T-helper 1 cell treated with Interleukin-12 subunit alpha and Interleukin-12 subunit beta and Interleukin-4 antibody, amounts not matched to agents 30 μg/mL and 1 μg/mL, for 36 hours (primary cell): ENCODE measurements around the gene BLOC1S1.
A peak's percentile ranks its signal among the peaks of the same experiment; 100 is the strongest.

ENCODE experiments used
- H3K27ac Mint-ChIP-seq: one replicate; pipeline ENCODE4 v1.8.0; 2021; ENCODE audit warnings: mild to moderate bottlenecking, mixed read lengths
- H3K27me3 Mint-ChIP-seq: one replicate; pipeline ENCODE4 v1.8.0; 2021; ENCODE audit warnings: low read depth, mixed read lengths
- H3K36me3 Mint-ChIP-seq: one replicate; pipeline ENCODE4 v1.8.0; 2021; ENCODE audit warnings: low read depth, mixed read lengths
- H3K4me1 Mint-ChIP-seq: one replicate; pipeline ENCODE4 v1.8.0; 2021; ENCODE audit warnings: low read depth, mixed read lengths
- H3K4me3 Mint-ChIP-seq: one replicate; pipeline ENCODE4 v1.8.0; 2021; ENCODE audit warnings: mild to moderate bottlenecking, moderate library complexity, mixed read lengths
- H3K9me3 Mint-ChIP-seq: one replicate; pipeline ENCODE4 v1.8.0; 2021; ENCODE audit warnings: mixed read lengths

BLOC1S1 gene

DNA sequence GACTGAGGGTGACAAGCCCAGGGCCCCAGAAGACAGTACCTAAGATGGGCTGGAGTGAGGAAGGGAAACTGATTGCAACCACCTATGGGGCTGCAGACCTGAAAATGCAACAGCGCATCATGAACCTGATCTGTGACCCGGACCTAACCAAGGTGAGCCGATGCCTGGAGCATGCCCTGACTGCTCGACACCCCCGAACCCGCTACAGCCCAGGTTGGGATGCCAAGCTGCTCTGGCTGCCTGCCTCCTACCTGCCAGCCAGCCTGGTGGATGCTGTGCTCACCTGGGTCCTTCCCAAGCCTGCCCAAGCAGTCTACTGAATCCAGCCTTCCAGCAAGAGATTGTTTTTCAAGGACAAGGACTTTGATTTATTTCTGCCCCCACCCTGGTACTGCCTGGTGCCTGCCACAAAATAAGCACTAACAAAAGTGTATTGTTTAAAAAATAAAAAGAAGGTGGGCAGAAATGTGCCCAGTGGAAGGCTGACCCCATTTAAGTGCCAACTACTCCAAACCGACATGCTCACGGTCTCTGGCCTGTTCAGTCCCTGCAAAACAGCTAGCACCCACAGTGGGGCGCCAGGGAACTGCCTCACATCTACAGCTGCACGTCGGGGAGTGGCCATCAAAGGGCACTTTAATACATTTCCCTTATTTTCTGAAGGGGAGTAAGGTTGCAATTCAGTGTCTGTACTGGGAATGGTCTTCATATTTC lies 8.5 kb downstream of the BLOC1S1 start:
- Mint-ChIP-seq H3K36me3 (peaks cover 12% of the 10 kb centered on the region), H3K27ac (peak overlapping the region; percentile 41), H3K27me3 (no peaks in the 10 kb centered on the region), H3K4me1 (peaks cover 15% of the 10 kb centered on the region), H3K4me3 (peak overlapping the region; percentile 44), H3K9me3 (no peaks in the 10 kb centered on the region)

DNA sequence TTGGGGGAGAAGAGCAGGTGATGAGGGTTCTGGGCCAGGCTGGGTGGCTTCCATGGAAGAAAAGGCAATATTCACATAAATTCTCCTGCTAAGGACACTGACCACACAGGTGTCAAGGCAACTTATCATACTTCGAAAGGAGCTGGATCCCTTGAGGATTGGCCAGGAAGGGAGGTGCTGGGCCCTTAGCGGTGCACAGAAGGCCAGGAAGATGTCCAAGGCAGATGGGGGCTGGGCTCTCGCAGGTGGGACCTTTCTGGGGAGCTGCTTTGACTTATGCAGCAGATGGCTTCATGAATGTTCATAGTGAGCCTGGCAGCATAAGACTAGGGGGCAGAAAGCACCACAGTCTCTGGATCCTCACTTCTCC lies 9.1 kb downstream of the BLOC1S1 start:
- peak overlapping the region; percentile 5 for H3K27ac Mint-ChIP-seq
- peaks cover 20% of the 10 kb centered on the region for H3K4me1 Mint-ChIP-seq
- peak overlapping the region; percentile 44 for H3K4me3 Mint-ChIP-seq
- H3K9me3 Mint-ChIP-seq: no peaks in the 10 kb centered on the region
- no peaks in the 10 kb centered on the region for H3K27me3 Mint-ChIP-seq
- H3K36me3 Mint-ChIP-seq: peaks cover 12% of the 10 kb centered on the region

DNA sequence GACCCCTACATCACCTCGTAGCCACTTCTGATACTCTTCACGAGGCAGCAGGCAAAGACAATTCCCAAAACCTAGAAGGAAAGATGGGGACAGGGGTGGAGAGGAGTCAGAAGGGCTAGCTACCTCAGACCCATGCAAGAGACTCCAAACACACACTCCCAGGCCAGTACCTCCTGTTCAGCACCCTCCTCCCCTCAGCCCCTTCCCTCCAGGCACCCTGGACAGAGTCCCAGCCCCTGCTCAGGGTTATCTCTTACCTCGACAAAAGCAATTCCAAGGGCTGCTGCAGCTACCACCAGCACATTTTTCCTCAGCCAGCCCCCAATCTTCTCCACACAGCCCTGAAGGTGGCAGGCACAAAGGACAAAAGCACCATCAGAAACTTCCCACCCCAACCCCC lies 9.7 kb downstream of the BLOC1S1 start:
- Mint-ChIP-seq H3K36me3 (peaks cover 12% of the 10 kb centered on the region), H3K4me3 (no peak overlapping the region), H3K27me3 (no peaks in the 10 kb centered on the region), H3K27ac (no peak overlapping the region), H3K9me3 (no peaks in the 10 kb centered on the region), H3K4me1 (peaks cover 27% of the 10 kb centered on the region)

DNA sequence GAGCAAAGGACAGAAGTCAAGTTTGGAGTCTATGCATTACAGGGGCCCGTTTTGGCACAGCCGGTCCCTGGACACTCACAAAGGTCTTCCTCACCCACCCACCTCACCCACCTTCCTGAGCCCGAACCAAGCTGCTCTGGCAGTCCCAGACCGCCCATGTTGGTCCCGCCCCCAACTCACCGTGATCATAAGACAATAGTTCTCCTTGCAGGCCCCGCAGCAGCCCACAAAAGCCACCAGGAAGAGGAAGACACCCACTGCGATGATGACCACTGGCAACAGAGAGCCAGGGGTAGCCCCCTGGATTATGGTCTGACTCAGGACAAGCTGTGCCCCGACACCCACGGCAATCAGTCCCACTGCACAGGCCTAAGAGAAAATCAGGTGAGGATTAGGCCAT lies 11.1 kb downstream of the BLOC1S1 start:
- H3K27me3 Mint-ChIP-seq: no peaks in the 10 kb centered on the region
- peak overlapping the region; percentile 81 for H3K4me3 Mint-ChIP-seq
- peaks cover 30% of the 10 kb centered on the region for H3K4me1 Mint-ChIP-seq
- H3K36me3 Mint-ChIP-seq: peaks cover 11% of the 10 kb centered on the region
- no peaks in the 10 kb centered on the region for H3K9me3 Mint-ChIP-seq
- H3K27ac Mint-ChIP-seq: peak overlapping the region; percentile 76

- peaks cover 10% of the 10 kb centered on the region for H3K36me3 Mint-ChIP-seq
- H3K9me3 Mint-ChIP-seq: no peaks in the 10 kb centered on the region
- H3K4me3 Mint-ChIP-seq: peak overlapping the region; percentile 81
- no peaks in the 10 kb centered on the region for H3K27me3 Mint-ChIP-seq
- peaks cover 30% of the 10 kb centered on the region for H3K4me1 Mint-ChIP-seq
- H3K27ac Mint-ChIP-seq: peak overlapping the region; percentile 76
Measured at GRCh38 chr12:55727643-55728185, 11.9 kb downstream of the BLOC1S1 start.

GRCh38 chr12:55728186-55728938 lies 12.5 kb downstream of the BLOC1S1 start:
- H3K36me3 Mint-ChIP-seq: peaks cover 10% of the 10 kb centered on the region
- H3K27me3 Mint-ChIP-seq: no peaks in the 10 kb centered on the region
- H3K4me1 Mint-ChIP-seq: peaks cover 30% of the 10 kb centered on the region
- H3K9me3 Mint-ChIP-seq: no peaks in the 10 kb centered on the region
- H3K27ac Mint-ChIP-seq: peak overlapping the region; percentile 45
- H3K4me3 Mint-ChIP-seq: peak overlapping the region; percentile 81

GRCh38 chr12:55728939-55729818 lies 13.3 kb downstream of the BLOC1S1 start, which contains the start of gene CD63:
Gene CD63 (minus strand): TSS chr12:55729009. CDS start chr12:55728341, 668 bp downstream.
- Mint-ChIP-seq H3K4me3 (peak within 1 kb of the TSS; percentile 83), H3K4me1 (peaks cover 30% of the 10 kb centered on the region), H3K27me3 (no peaks in the 10 kb centered on the region), H3K9me3 (no peaks in the 10 kb centered on the region), H3K36me3 (peaks cover 7% of the 10 kb centered on the region), H3K27ac (peak within 1 kb of the TSS; percentile 89)

DNA sequence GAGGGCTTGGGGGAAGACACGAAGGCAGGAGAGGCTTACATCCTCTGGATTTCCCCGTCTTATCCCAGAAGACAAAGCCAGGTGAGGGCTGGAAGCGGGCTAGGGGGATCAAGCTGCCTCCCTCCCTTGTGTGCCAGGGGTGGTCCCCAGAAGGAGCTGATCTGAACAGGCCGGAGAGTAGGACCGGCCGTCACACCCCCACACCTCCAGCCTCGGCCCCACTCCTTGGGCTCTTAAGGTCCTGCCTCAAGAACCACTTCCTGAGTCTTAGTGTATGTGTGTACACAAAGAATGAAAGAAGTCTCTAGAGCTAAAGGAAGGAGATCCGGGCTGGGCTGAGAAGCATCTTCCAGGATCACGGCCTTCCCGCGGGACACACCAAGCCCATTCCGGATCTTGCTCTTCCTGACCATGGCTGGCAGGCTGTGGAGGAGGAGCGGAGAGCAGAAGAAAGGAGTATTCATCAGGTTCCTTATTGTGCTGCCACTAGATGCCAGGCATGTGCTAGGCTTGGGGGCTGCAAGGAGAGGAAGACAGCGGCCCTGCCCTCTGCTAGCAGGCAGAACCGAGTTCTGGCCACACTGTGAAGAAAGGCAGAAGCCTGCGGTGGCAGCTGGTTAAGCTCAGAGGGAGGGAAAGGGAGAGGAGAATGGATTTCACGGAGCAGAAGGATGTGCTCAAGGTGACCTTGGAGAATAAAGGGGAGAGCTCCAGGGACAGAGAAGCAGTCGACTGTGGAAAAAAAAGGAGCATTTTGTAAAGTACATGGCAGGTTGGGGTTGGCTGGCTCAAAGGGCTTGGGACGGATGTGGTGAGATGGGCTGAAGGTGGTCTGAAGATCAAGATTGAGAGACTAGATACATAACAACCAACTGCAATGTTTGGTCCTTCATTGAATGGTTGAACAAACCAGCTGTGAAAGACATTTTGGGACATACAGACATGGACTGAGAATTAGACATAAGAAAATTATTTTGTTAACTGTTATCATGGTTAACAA lies 14.3 kb downstream of the BLOC1S1 start:
- no peaks in the 10 kb centered on the region for H3K27me3 Mint-ChIP-seq
- peaks cover 24% of the 10 kb centered on the region for H3K4me1 Mint-ChIP-seq
- H3K36me3 Mint-ChIP-seq: peaks cover 3% of the 10 kb centered on the region
- no peaks in the 10 kb centered on the region for H3K9me3 Mint-ChIP-seq
- H3K27ac Mint-ChIP-seq: peak overlapping the region; percentile 89
- peak overlapping the region; percentile 83 for H3K4me3 Mint-ChIP-seq

GRCh38 chr12:55732288-55732687 lies 16.4 kb downstream of the BLOC1S1 start:
- no peaks in the 10 kb centered on the region for H3K9me3 Mint-ChIP-seq
- no peak overlapping the region for H3K27ac Mint-ChIP-seq
- no peak overlapping the region for H3K4me3 Mint-ChIP-seq

DNA sequence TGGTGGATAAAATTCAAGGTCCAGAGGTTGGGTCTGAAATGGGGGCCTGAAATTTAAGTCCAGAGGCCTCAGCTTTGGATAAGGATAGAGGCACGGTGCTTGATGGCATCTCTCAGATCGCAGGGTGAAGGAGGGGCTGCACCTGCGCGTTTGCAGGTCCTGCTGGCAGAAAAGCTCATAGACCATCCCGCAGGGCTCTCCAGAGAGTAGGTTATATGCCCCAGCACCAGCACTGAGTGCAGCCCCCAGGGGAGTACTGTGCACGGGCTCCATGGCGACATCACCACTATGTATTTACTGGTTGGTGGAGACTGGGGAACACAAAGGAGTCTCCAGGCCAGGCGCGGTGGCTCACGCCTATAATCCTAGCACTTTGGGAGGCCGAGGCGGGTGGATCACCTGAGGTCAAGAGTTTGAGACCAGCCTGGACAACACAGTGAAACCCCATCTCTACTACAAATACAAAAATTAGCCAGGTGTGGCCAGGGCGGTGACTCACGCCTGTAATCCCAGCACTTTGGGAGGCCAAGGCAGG lies 17.2 kb downstream of the BLOC1S1 start:
- Mint-ChIP-seq H3K4me1 (peaks cover 25% of the 10 kb centered on the region), H3K9me3 (no peaks in the 10 kb centered on the region), H3K4me3 (no peak overlapping the region), H3K27ac (no peak overlapping the region), H3K27me3 (no peaks in the 10 kb centered on the region), H3K36me3 (no peaks in the 10 kb centered on the region)

More at GRCh38 chr12:55732288-55732687, 16.4 kb downstream of the BLOC1S1 start:
- Mint-ChIP-seq H3K27me3 (no peaks in the 10 kb centered on the region), H3K36me3 (no peaks in the 10 kb centered on the region), H3K4me1 (peaks cover 21% of the 10 kb centered on the region)

DNA sequence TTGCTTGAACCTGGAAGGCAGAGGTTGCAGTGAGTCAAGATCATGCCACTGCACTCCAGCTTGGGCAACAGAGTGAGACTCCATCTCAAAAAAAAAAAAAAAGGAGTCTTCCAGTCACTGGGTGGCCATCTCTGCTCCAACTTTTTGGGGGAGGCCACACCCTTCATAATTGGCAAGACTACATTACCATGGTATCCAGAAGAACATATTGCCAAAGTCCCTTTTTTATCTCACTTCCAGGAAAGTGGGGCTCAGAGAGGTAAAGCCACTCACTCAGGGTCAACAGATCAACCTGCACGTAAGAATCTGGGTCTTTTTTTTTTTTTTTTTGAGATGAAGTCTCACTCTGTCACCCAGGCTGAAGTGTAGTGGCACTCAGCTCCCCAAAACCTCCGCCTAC lies 18.0 kb downstream of the BLOC1S1 start:
- H3K27ac Mint-ChIP-seq: no peak overlapping the region
- no peaks in the 10 kb centered on the region for H3K27me3 Mint-ChIP-seq
- peaks cover 29% of the 10 kb centered on the region for H3K4me1 Mint-ChIP-seq
- no peaks in the 10 kb centered on the region for H3K9me3 Mint-ChIP-seq
- H3K36me3 Mint-ChIP-seq: no peaks in the 10 kb centered on the region
- H3K4me3 Mint-ChIP-seq: no peak overlapping the region

- Mint-ChIP-seq H3K27ac (no peak overlapping the region), H3K27me3 (no peaks in the 10 kb centered on the region), H3K36me3 (no peaks in the 10 kb centered on the region), H3K4me3 (no peak overlapping the region), H3K9me3 (no peaks in the 10 kb centered on the region), H3K4me1 (peaks cover 29% of the 10 kb centered on the region)
Measured at GRCh38 chr12:55734595-55734994, 18.7 kb downstream of the BLOC1S1 start.

GRCh38 chr12:55736076-55736475 lies 20.2 kb downstream of the BLOC1S1 start:
- H3K4me1 Mint-ChIP-seq: peaks cover 16% of the 10 kb centered on the region
- no peak overlapping the region for H3K4me3 Mint-ChIP-seq
- no peaks in the 10 kb centered on the region for H3K9me3 Mint-ChIP-seq
- no peaks in the 10 kb centered on the region for H3K36me3 Mint-ChIP-seq
- no peak overlapping the region for H3K27ac Mint-ChIP-seq
- H3K27me3 Mint-ChIP-seq: no peaks in the 10 kb centered on the region
